Body of pancreas (tissue), 4 donors: ENCODE data around the gene ULK3. TPM values are rescaled to one million over a fixed set of nuclear protein-coding genes. Genes with fewer than 3 reads are reported as not detected.

Source experiments
- ATAC-seq: fragments of 150-250 bp; one replicate; pipeline ENCODE4 v1.9.1; 2016
- DNase-seq, 4 donors: peaks; one replicate each; pipeline ENCODE4 v3.0.0-alpha.2; 2019
- H3K27ac ChIP-seq, 4 donors: fragments of 200-600 bp; sonication (generic); 1 replicate in 3 of 4; 2 replicates in 1 of 4; pipeline versions ENCODE4 v1.5.1 to v1.6.1; 2016 to 2019; ENCODE audit warnings: mild to moderate bottlenecking in 1 of 4, mixed read lengths in 1 of 4, moderate library complexity in 1 of 4
- H3K27me3 ChIP-seq, 2 donors: fragments of 200-600 bp; sonication (generic); one replicate each; pipeline ENCODE4 v1.6.0; 2016; ENCODE audit warnings: mild to moderate bottlenecking in 1 of 2
- H3K36me3 ChIP-seq, 2 donors: fragments of 200-600 bp; sonication (generic); replicated peaks in 1 of 2; 2 replicates each; pipeline ENCODE4 v1.5.1; 2016; ENCODE audit warnings: low read depth in 2 of 2; ENCODE audit not compliant: insufficient read depth in 1 of 2
- H3K4me1 ChIP-seq: fragments of 200-600 bp; sonication (generic); one replicate; pipeline ENCODE4 v1.6.0; 2016
- H3K4me3 ChIP-seq, 2 donors: fragments of 200-600 bp; sonication (generic); 1 replicate in 1 of 2; 2 replicates in 1 of 2; pipeline ENCODE4 v1.5.1; 2016 to 2019
- H3K9me3 ChIP-seq, 3 donors: fragments of 200-600 bp; sonication (generic); 1 replicate in 2 of 3; 2 replicates in 1 of 3; pipeline ENCODE4 v1.5.1; 2016
- CTCF ChIP-seq, 7 experiments: fragments of 450-650 bp in 4 of 7; fragments of 200-600 bp in 3 of 7; sonication (generic) in 3 of 7; IDR thresholded peaks; one replicate each; pipeline ENCODE4 v1.5.1; 2016 to 2019; ENCODE audit warnings: antibody characterized with exemption in 7 of 7
- POLR2A ChIP-seq, 3 donors: fragments of 450-650 bp; IDR thresholded peaks; one replicate each; pipeline ENCODE4 v1.6.1; 2016; ENCODE audit warnings: antibody characterized with exemption in 3 of 3, mild to moderate bottlenecking in 2 of 3
- WGBS, 2 donors: methylation state at CpG; one replicate each; pipeline ENCODE4 v1.1.5; 2017; 5-methylcytosine and 5-hydroxymethylcytosine counted together
- intact Hi-C: fragments of 100-400 bp; cut with DNase I; formaldehyde crosslinking; loops from one replicate; pipeline ENCODE4 v1.15.1; 2023
- total RNA-seq, 2 donors: library from RNA; depleted of rRNA; stranded (reverse); fragments of >200 nt; gene quantifications; one replicate each; pipeline ENCODE4 v1.1.0, GENCODE V29; 2016

ULK3 gene
- total RNA-seq, 2 donors from 2014 or later = 74.2 to 76.3 TPM

GRCh38 chr15:74798388-74799254 lies 44.3 kb downstream of the ULK3 start:
- Histone ChIP-seq H3K4me1 (peaks cover 18% of the 10 kb centered on the region), H3K4me3 (no peak overlapping the region), H3K9me3 (no peaks in the 10 kb centered on the region), H3K27me3 (no peaks in the 10 kb centered on the region), H3K27ac (peak overlapping the region in 3 of 4 donors; percentile 10 to 72 (median 31)), H3K36me3 (peaks cover 0 to 5% of the 10 kb centered on the region in 2 donors)
- intact Hi-C loops = no loop called here
- ATAC-seq = peak; percentile 74
- WGBS, 2 donors = 67 to 91% methylated on average over 16 to 25 of the region's 25 CpGs
- TF ChIP-seq CTCF (IDR thresholded peaks at IDR 0.05) (peak in 3 of 7 experiments; percentile 29 to 64 (median 60)), POLR2A (IDR thresholded peaks at IDR 0.05) (no peak)
- peak; percentile 71 to 91 (median 84) for DNase-seq

- H3K27me3 ChIP-seq = no peaks in the 10 kb centered on the region
- 86 to 94% methylated on average over 14 of the region's 14 CpGs for WGBS, 2 donors
- peaks cover 22% of the 10 kb centered on the region for H3K4me1 ChIP-seq
- no peak for ATAC-seq
- TF ChIP-seq POLR2A (IDR thresholded peaks at IDR 0.05) = no peak
- no peak for TF ChIP-seq CTCF (IDR thresholded peaks at IDR 0.05)
- intact Hi-C loops = no loop called here
- H3K4me3 ChIP-seq = no peak overlapping the region
- no peaks in the 10 kb centered on the region for H3K36me3 ChIP-seq
- H3K9me3 ChIP-seq = no peaks in the 10 kb centered on the region
- no peak for DNase-seq
- H3K27ac ChIP-seq = no peak overlapping the region
Observed at GRCh38 chr15:74795966-74796625, 46.9 kb downstream of the ULK3 start.

- Histone ChIP-seq H3K36me3 (no peaks in the 10 kb centered on the region), H3K27me3 (no peaks in the 10 kb centered on the region), H3K27ac (no peak overlapping the region), H3K4me3 (no peak overlapping the region), H3K4me1 (peaks cover 24% of the 10 kb centered on the region), H3K9me3 (no peaks in the 10 kb centered on the region)
- TF ChIP-seq CTCF (IDR thresholded peaks at IDR 0.05) = no peak
- no peak for TF ChIP-seq POLR2A (IDR thresholded peaks at IDR 0.05)
- WGBS, 2 donors = 88 to 98% methylated on average over 5 to 9 of the region's 9 CpGs
- intact Hi-C loops = no loop called here
- no peak for ATAC-seq
- no peak for DNase-seq
Observed at GRCh38 chr15:74794970-74795349, 48.0 kb downstream of the ULK3 start.

GRCh38 chr15:74794248-74794969 lies 48.5 kb downstream of the ULK3 start:
- no peaks in the 10 kb centered on the region for H3K27me3 ChIP-seq
- no peaks in the 10 kb centered on the region for H3K9me3 ChIP-seq
- intact Hi-C loops = no loop called here
- H3K36me3 ChIP-seq = no peaks in the 10 kb centered on the region
- no peak for DNase-seq
- H3K4me3 ChIP-seq = no peak overlapping the region
- no peak overlapping the region for H3K27ac ChIP-seq
- no peak for ATAC-seq
- TF ChIP-seq CTCF (IDR thresholded peaks at IDR 0.05) (no peak), POLR2A (IDR thresholded peaks at IDR 0.05) (no peak)
- 86 to 91% methylated on average over 4 to 6 of the region's 9 CpGs for WGBS, 2 donors
- H3K4me1 ChIP-seq = peaks cover 26% of the 10 kb centered on the region
